Caco-2 (cell line): ENCODE measurements around the gene SPAAR. TPM values are rescaled to one million over a fixed set of nuclear protein-coding genes. Genes with fewer than 3 reads are reported as not detected.
"Not testable (repeated sequence)": the region's sequence is repeated elsewhere in the genome, so short reads cannot be mapped to it uniquely, and the experiment has no call there.

Experiments used
- BruUV-seq: library from RNA; stranded (reverse); fragments of 400-500 nt; replicated peaks from 2 replicates; lab custom pipeline; 2021; lab: Mats Ljungman, UMichigan
- CTCF ChIA-PET: fragments of 300-600 bp; sonication (Branson Sonifier 250); formaldehyde crosslinking; loops from one replicate; lab custom pipeline; 2022; ENCODE audit warnings: antibody characterized with exemption; lab: Charles Lee
- POLR2A ChIA-PET: fragments of 300-600 bp; sonication (Branson Sonifier 250); formaldehyde crosslinking; loops from one replicate; lab custom pipeline; 2022; ENCODE audit warnings: antibody characterized with exemption; lab: Charles Lee
- DNase-seq, 2 experiments: peaks; one replicate each; pipeline versions ENCODE4 v3.0.0 to v3.0.0-alpha.2; 2020 to 2022
- H3K27me3 ChIP-seq: replicated peaks from 2 replicates; pipeline ENCODE4 v1.6.0; 2011; ENCODE audit warnings: low read length; ENCODE audit not compliant: control insufficient read depth, insufficient read depth
- H3K36me3 ChIP-seq: 2 replicates; pipeline ENCODE4 v1.5.1; 2011; ENCODE audit warnings: low read length; ENCODE audit not compliant: control insufficient read depth, insufficient read depth
- H3K4me1 ChIP-seq: fragments of 250-450 bp; sonication (Bioruptor Pico); 2 replicates; pipeline ENCODE4 v1.5.1; 2020; ENCODE audit warnings: mild to moderate bottlenecking
- H3K4me3 ChIP-seq: 2 replicates; pipeline ENCODE4 v1.5.1; 2011; ENCODE audit warnings: low read depth, mild to moderate bottlenecking, control low read depth, low read length
- H3K9me3 ChIP-seq: fragments of 250-450 bp; sonication (Bioruptor Pico); 2 replicates; pipeline ENCODE4 v1.5.1; 2020; ENCODE audit warnings: mild to moderate bottlenecking, moderate library complexity
- H3K27ac Mint-ChIP-seq: one replicate; pipeline ENCODE4 v1.8.0; 2022; ENCODE audit warnings: mixed read lengths; ENCODE audit not compliant: unreplicated experiment
- H3K27me3 Mint-ChIP-seq: one replicate; pipeline ENCODE4 v1.8.0; 2022; ENCODE audit warnings: mixed read lengths; ENCODE audit not compliant: insufficient read depth, unreplicated experiment
- H3K36me3 Mint-ChIP-seq: one replicate; pipeline ENCODE4 v1.8.0; 2022; ENCODE audit warnings: mild to moderate bottlenecking, mixed read lengths; ENCODE audit not compliant: insufficient read depth, unreplicated experiment
- H3K4me1 Mint-ChIP-seq: one replicate; pipeline ENCODE4 v1.8.0; 2022; ENCODE audit warnings: low read depth, mixed read lengths; ENCODE audit not compliant: unreplicated experiment
- H3K4me3 Mint-ChIP-seq: one replicate; pipeline ENCODE4 v1.8.0; 2022; ENCODE audit warnings: mild to moderate bottlenecking, moderate library complexity, mixed read lengths; ENCODE audit not compliant: unreplicated experiment
- H3K9me3 Mint-ChIP-seq: one replicate; pipeline ENCODE4 v1.8.0; 2022; ENCODE audit warnings: mixed read lengths; ENCODE audit not compliant: unreplicated experiment
- intact Hi-C: fragments of 100-400 bp; cut with micrococcal nuclease; formaldehyde crosslinking; loops from one replicate; pipeline ENCODE4 v1.10.0; 2022; ENCODE audit not compliant: unreplicated experiment
- total RNA-seq: library from RNA; stranded (reverse); gene quantifications from 2 replicates; pipeline ENCODE4 v1.2.3, GENCODE V29; 2022
- TF ChIP-seq, protein P1 (sequence below), 2 experiments: fragments of 200-600 bp in 1 of 2; IDR thresholded peaks; 1 replicate in 1 of 2; 2 replicates in 1 of 2; pipeline versions ENCODE4 v1.5.1 to v1.8.0; 2011 to 2022; ENCODE audit warnings: antibody characterized with exemption in 1 of 2, control low read depth in 1 of 2, inconsistent platforms in 1 of 2, low read depth in 1 of 2, low read length in 1 of 2, mild to moderate bottlenecking in 1 of 2, moderate library complexity in 1 of 2; ENCODE audit not compliant: insufficient read depth in 1 of 2, severe bottlenecking in 1 of 2, unreplicated experiment in 1 of 2

SPAAR gene
- total RNA-seq, 1 experiment from 2014 or later, result not detected

DNA sequence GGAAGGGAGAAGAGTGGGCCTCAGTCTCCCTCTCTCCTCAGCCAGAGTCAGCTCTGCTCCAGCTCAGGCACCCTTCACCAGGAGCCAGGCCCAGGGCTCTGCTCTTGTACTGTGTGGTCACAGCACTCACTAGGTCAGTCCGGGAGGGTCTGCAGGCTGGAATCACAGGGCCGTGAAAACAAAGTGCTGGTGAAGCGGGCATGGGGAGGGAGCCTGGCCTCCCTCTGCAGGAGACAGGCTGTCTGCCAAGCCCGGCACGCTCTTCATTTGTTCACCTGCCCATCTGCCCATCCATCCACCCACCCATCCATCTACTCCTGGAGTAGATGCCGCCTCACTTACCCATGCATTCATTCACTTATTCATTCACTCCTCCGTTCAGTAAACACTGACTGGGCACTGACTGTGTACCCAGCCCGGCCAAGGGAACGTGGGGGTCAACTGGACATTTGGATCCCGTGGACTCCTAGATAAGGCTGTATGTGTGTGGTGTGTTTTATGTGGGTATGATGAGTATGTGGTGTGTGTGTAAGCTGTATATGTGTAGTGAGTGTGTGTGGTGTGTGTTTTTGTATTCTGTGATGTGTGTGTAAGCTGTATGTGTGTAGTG is 3.6 kb downstream of the SPAAR start:
- H3K27me3 Mint-ChIP-seq, result no peaks in the 10 kb centered on the region

DNA sequence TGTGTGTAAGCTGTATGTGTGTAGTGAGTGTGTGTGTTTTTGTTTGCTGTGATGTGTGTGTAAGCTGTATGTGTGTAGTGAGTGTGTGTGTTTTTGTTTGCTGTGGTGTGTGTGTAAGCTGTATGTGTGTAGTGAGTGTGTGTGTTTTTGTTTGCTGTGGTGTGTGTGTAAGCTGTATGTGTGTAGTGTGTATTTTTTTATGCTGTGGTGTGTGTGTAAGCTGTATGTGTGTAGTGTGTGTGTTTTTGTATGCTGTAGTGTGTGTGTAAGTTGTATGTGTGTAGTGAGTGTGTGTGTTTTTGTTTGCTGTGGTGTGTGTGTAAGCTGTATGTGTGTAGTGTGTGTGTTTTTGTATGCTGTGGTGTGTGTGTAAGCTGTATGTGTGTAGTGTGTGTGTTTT is 4.1 kb downstream of the SPAAR start:
- H3K36me3 Mint-ChIP-seq, DNase-seq, intact Hi-C loops, H3K4me3 ChIP-seq, H3K9me3 ChIP-seq, H3K27me3 ChIP-seq, H3K27ac Mint-ChIP-seq, POLR2A ChIA-PET, CTCF ChIA-PET, BruUV-seq, H3K4me1 Mint-ChIP-seq, H3K36me3 ChIP-seq, H3K4me1 ChIP-seq, H3K27me3 Mint-ChIP-seq, H3K9me3 Mint-ChIP-seq, H3K4me3 Mint-ChIP-seq: not testable (repeated sequence)

More for the DNA sequence above, 3.6 kb downstream of the SPAAR start:
- no peak overlapping the region for H3K27ac Mint-ChIP-seq
- H3K4me3 Mint-ChIP-seq, result no peak overlapping the region
- no peaks in the 10 kb centered on the region for H3K36me3 Mint-ChIP-seq
- Histone ChIP-seq H3K27me3 (no peaks in the 10 kb centered on the region), H3K36me3 (no peaks in the 10 kb centered on the region), H3K9me3 (no peaks in the 10 kb centered on the region), H3K4me3 (no peak overlapping the region), H3K4me1 (peaks cover 9% of the 10 kb centered on the region)
- POLR2A ChIA-PET, result no interaction called here
- intact Hi-C loops, result no loop called here
- no TSS peak for BruUV-seq
- DNase-seq, result no peak
- CTCF ChIA-PET, result no interaction called here
- no peaks in the 10 kb centered on the region for H3K4me1 Mint-ChIP-seq
- TF ChIP-seq, protein P1, sequence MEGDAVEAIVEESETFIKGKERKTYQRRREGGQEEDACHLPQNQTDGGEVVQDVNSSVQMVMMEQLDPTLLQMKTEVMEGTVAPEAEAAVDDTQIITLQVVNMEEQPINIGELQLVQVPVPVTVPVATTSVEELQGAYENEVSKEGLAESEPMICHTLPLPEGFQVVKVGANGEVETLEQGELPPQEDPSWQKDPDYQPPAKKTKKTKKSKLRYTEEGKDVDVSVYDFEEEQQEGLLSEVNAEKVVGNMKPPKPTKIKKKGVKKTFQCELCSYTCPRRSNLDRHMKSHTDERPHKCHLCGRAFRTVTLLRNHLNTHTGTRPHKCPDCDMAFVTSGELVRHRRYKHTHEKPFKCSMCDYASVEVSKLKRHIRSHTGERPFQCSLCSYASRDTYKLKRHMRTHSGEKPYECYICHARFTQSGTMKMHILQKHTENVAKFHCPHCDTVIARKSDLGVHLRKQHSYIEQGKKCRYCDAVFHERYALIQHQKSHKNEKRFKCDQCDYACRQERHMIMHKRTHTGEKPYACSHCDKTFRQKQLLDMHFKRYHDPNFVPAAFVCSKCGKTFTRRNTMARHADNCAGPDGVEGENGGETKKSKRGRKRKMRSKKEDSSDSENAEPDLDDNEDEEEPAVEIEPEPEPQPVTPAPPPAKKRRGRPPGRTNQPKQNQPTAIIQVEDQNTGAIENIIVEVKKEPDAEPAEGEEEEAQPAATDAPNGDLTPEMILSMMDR (IDR thresholded peaks at IDR 0.05; ENCODE audit: insufficient read depth in 1 of 2, low read depth in 1 of 2, low read length in 1 of 2, severe bottlenecking in 1 of 2, unreplicated experiment in 1 of 2), result no peak
- H3K9me3 Mint-ChIP-seq, result no peaks in the 10 kb centered on the region

DNA sequence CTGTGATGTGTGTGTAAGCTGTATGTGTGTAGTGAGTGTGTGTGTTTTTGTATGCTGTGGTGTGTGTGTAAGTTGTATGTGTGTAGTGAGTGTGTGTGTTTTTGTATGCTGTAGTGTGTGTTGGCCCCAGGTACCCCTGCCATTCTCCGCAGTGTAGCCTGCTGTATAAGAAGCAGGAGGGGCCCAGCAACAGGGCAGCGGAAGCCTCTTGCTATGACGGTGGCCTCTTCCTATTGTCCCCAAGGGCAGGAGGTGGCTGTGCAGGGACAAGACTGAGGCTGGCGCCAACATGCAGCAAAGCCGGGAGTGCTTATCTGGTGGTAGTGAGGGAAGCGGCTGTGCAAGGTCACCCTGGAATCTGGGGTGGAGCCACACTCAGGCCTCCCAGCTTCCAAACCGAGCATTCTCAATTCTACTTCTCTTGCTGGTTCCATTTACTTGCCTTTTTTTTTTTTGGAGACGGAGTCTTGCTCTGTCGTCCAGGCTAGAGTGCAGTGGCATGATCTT is 5.1 kb downstream of the SPAAR start:
- BruUV-seq, result no TSS peak
- DNase-seq, result peak; percentile 64 to 86
- no peaks in the 10 kb centered on the region for H3K36me3 ChIP-seq
- TF ChIP-seq, protein P1 (IDR thresholded peaks at IDR 0.05; ENCODE audit: insufficient read depth in 1 of 2, low read depth in 1 of 2, low read length in 1 of 2, severe bottlenecking in 1 of 2, unreplicated experiment in 1 of 2), result no peak
- peaks cover 2% of the 10 kb centered on the region for H3K4me1 ChIP-seq
- Mint-ChIP-seq H3K27ac (no peak overlapping the region), H3K4me1 (no peaks in the 10 kb centered on the region), H3K9me3 (no peaks in the 10 kb centered on the region), H3K4me3 (no peak overlapping the region), H3K36me3 (no peaks in the 10 kb centered on the region), H3K27me3 (no peaks in the 10 kb centered on the region)
- no peak overlapping the region for H3K4me3 ChIP-seq
- ChIA-PET POLR2A (no interaction called here), CTCF (interaction anchor here (0.7 kb wide), 1 partner anchor 40 kb away, joined by 4 read pairs; no protein-coding TSS in a partner anchor)
- no peaks in the 10 kb centered on the region for H3K27me3 ChIP-seq
- H3K9me3 ChIP-seq, result no peaks in the 10 kb centered on the region
- intact Hi-C loops, result no loop called here
